ENCODE data around the gene FHIP1B.

FHIP1B gene

GRCh38 chr11:6214530-6214929 lies 19.9 kb downstream of the FHIP1B start:
- H3K9me3 ChIP-seq (ENCODE audit: severe bottlenecking) = no peaks in the 10 kb centered on the region
- TF ChIP-seq CTCF (IDR thresholded peaks at IDR 0.05; ENCODE audit: low read depth, low read length) = no peak
- peaks cover 54% of the 10 kb centered on the region for H3K36me3 ChIP-seq
- H3K27me3 ChIP-seq (ENCODE audit: insufficient read depth, low read depth, severe bottlenecking) = no peaks in the 10 kb centered on the region
- no peak for DNase-seq
- no peak overlapping the region for H3K4me3 ChIP-seq (ENCODE audit: low read depth, low read length)
- no peak overlapping the region for H3K27ac ChIP-seq

- no peaks in the 10 kb centered on the region for H3K27me3 ChIP-seq (ENCODE audit: insufficient read depth, low read depth, severe bottlenecking)
- TF ChIP-seq CTCF (IDR thresholded peaks at IDR 0.05; ENCODE audit: low read depth, low read length) = no peak
- no peak overlapping the region for H3K27ac ChIP-seq
- H3K9me3 ChIP-seq (ENCODE audit: severe bottlenecking) = no peaks in the 10 kb centered on the region
- H3K36me3 ChIP-seq = peaks cover 22% of the 10 kb centered on the region
- DNase-seq = no peak
- no peak overlapping the region for H3K4me3 ChIP-seq (ENCODE audit: low read depth, low read length)
These were observed 24.0 kb downstream of the FHIP1B start for GRCh38 chr11:6210274-6210955.

- H3K27me3 ChIP-seq (ENCODE audit: insufficient read depth, low read depth, severe bottlenecking) = no peaks in the 10 kb centered on the region
- no peak overlapping the region for H3K4me3 ChIP-seq (ENCODE audit: low read depth, low read length)
- no peak for DNase-seq
- H3K9me3 ChIP-seq (ENCODE audit: severe bottlenecking) = no peaks in the 10 kb centered on the region
- H3K36me3 ChIP-seq = peaks cover 22% of the 10 kb centered on the region
- TF ChIP-seq CTCF (IDR thresholded peaks at IDR 0.05; ENCODE audit: low read depth, low read length) = no peak
- H3K27ac ChIP-seq = no peak overlapping the region
These were observed 24.6 kb downstream of the FHIP1B start for GRCh38 chr11:6209801-6210200.

- Histone ChIP-seq H3K36me3 (peaks cover 4% of the 10 kb centered on the region), H3K9me3 (ENCODE audit: severe bottlenecking) (no peaks in the 10 kb centered on the region), H3K27ac (no peak overlapping the region), H3K27me3 (ENCODE audit: insufficient read depth, low read depth, severe bottlenecking) (no peaks in the 10 kb centered on the region), H3K4me3 (ENCODE audit: low read depth, low read length) (no peak overlapping the region)
- no peak for DNase-seq
- no peak for TF ChIP-seq CTCF (IDR thresholded peaks at IDR 0.05; ENCODE audit: low read depth, low read length)
These were observed 27.8 kb downstream of the FHIP1B start for GRCh38 chr11:6206456-6207180.

GRCh38 chr11:6205366-6205765 lies 29.1 kb downstream of the FHIP1B start, which contains the start of gene C11orf42:
Gene C11orf42 (plus strand): TSS chr11:6205557. CDS start chr11:6205616, 59 bp downstream.
- Histone ChIP-seq H3K27ac (no peak within 1 kb of the TSS), H3K27me3 (ENCODE audit: insufficient read depth, low read depth, severe bottlenecking) (no peaks in the 10 kb centered on the region), H3K9me3 (ENCODE audit: severe bottlenecking) (no peaks in the 10 kb centered on the region), H3K36me3 (no peaks in the 10 kb centered on the region; the same call in 1 of the 2 replicates), H3K4me3 (ENCODE audit: low read depth, low read length) (no peak within 1 kb of the TSS)
- no peak for DNase-seq
- TF ChIP-seq CTCF (IDR thresholded peaks at IDR 0.05; ENCODE audit: low read depth, low read length) = no peak

Data from WERI-Rb-1 (cell line).